Left colon (tissue), 2 donors: Measurements from ENCODE around the gene ZSCAN20. TPM values are rescaled to one million over a fixed set of nuclear protein-coding genes. Genes with fewer than 3 reads are reported as not detected.

Source experiments
- ATAC-seq: fragments of 200-7000 bp; cut with Tn5 transposase; one replicate; pipeline ENCODE4 v1.9.1; 2020; ENCODE audit warnings: mild to moderate bottlenecking, moderate library complexity
- DNase-seq, 2 donors: peaks; one replicate each; pipeline ENCODE4 v3.0.0-alpha.2; 2020
- intact Hi-C, 2 donors: fragments of 100-400 bp; cut with DNase I in 1 of 2; cut with micrococcal nuclease in 1 of 2; formaldehyde crosslinking; loops; one replicate each; pipeline versions ENCODE4 v1.11.2 to v1.14.0; 2022; cut with DNase I, micrococcal nuclease
- total RNA-seq, 2 donors: library from RNA; stranded (reverse); fragmentation: NEBNext Ultra II Directional; extraction: Animal tissue kit (Norgen Biotek cat#: 25700); gene quantifications; one replicate each; pipeline ENCODE4 v1.2.1, GENCODE V29; 2021
- donor health status: DM: no; HTN: no; CAD: no.
- donor health status: DM: yes; HTN: yes; CAD: no.

Gene ZSCAN20
- total RNA-seq, 2 donors from 2014 or later = 5.0 to 5.3 TPM

DNA sequence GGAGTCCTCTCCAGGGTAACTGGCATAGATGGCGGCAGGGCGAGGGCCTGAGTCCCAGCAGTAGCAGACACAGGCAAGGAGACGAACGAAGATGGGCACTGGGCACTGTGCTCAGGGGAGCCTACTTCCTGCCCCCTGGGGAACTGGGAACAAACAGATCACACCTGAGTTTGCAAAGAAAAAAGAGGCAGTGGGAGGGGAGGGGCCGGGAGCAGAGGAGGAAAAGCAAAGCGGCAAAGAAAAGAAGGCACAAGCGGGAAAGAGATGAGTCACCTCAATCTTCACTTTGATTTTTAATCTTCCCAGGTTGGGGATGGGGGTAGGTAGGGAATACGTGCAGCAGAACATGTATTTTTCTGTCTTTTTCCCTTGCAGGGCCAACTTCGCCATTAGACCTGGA, 44.0 kb downstream of the ZSCAN20 start:
- ATAC-seq (no peak), DNase-seq (no peak)
- intact Hi-C loops = no loop called here

DNA sequence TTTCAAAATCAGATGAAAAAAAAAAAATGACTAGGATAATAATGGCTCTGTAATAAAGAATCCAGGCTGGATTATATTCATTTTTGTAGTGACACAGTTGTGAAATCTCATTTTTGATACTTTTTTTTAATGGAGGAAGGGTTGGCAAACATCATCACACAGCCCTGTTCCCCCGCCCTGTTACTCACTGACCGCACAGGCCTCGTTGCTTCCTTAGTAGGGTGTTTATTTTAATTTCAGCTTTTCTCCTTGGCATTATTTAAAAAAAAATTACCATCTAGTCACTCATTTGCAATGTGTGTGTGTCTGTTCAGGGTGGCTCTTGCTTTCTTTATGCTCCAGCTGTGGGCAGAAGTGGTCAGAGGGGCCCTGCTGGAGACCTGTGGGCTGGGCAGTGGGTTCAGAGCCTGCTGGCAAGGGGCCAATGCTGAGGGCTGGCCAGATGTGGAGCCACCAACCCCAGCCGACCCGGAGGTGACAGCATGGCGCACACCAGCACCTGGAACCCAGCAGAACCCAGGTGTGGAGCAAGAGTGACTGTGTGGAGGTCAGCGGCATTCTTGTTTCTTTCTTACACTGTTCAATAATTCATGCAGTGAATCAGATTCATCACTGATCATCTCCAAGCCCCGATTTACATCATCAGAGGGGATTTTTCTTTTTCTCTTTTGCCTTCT, 44.6 kb downstream of the ZSCAN20 start:
- intact Hi-C loops = no loop called here
- ATAC-seq = no peak
- no peak for DNase-seq

GRCh38 chr1:33517596-33518250, 45.3 kb downstream of the ZSCAN20 start:
- intact Hi-C loops = no loop called here
- no peak for ATAC-seq
- DNase-seq = no peak

- ATAC-seq (no peak), DNase-seq (no peak)
- intact Hi-C loops = no loop called here
Measured at GRCh38 chr1:33519240-33519884, 46.9 kb downstream of the ZSCAN20 start.

DNA sequence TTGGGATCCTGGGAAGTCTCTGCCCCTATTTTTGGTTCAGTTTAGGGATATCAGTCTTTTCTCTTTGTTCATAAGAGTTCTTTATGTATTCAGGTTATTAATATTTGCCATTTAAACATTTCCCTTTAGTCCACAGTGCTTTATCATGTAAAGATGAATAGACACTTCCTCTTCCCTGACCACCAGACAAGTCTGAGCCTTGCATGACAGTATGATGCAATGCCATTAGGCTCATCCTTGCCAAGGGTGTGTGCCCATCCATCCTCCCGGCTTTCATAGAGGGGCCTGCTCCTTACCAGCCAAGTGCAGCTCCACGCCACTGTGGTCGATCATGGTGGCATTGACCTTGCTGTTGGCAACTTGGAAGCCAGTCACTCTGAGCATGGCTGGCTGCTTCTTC, 52.1 kb downstream of the ZSCAN20 start:
- no peak for DNase-seq
- no peak for ATAC-seq
- intact Hi-C loops = no loop called here

DNA sequence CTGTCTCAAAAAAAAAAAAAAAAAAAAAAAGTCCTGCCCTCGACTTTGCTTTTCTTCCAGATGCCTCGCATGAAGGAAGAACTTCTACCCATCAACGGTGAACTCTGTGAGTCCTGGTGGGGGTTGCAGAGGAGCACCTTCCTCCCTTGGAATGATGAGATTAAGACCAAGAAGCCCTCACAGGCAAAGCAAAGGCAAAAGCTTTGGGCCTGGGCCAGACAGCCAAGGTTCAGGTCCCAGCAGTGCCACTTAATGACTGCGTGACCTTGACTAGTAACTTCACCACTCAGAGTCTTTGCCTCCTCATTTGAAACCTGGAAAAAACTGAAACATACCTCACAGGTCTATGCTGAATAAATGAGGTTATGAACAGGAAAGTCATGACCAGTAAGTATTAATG, 55.5 kb downstream of the ZSCAN20 start:
- ATAC-seq = no peak
- intact Hi-C loops = no loop called here
- DNase-seq = no peak

- intact Hi-C loops = no loop called here
- no peak for ATAC-seq
- DNase-seq = no peak
Measured at GRCh38 chr1:33529957-33530356, 57.5 kb downstream of the ZSCAN20 start.

DNA sequence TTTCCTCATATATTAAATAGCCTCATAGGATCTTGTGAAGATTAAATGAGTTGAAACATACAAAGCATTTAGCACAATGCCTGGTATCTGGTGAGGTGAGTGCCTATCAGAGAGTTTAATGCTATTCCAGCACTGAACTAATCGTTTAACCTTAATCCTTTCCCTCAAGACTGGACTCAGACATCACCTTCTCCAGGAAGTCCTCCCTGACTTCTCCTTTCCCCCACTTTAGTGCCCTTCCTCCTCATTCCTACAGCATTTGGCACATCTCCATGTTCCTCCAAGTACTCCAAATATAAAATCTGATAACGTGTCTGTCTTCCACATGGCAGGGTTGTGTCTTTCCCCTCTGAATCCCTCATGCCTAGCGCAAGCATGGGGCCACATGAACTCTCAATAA, 59.8 kb downstream of the ZSCAN20 start:
- no peak for ATAC-seq
- intact Hi-C loops = no loop called here

GRCh38 chr1:33532936-33533335, 60.5 kb downstream of the ZSCAN20 start:
- DNase-seq = no peak
- intact Hi-C loops = no loop called here
- ATAC-seq = no peak

More for the DNA sequence above, 59.8 kb downstream of the ZSCAN20 start:
- no peak for DNase-seq

GRCh38 chr1:33535334-33535733, 62.9 kb downstream of the ZSCAN20 start:
- DNase-seq (no peak), ATAC-seq (no peak)
- intact Hi-C loops = no loop called here

DNA sequence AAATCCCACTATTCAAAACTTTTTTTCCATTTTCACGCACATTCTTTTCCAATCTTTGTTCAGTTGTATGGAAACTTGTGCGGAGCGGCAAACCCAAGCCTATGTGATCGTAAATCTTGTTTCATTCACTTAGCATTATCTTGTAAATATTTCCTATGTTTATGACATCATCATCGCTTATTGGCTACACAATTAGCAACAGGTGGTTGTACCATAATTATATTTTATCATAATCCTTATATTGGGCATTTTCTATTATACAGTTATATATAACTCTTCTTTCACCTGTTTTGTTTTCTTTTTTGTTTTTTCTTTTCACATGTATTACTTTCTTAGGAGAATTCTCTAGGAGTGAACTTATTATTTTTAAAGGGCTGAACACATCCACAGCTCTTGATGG, 65.4 kb downstream of the ZSCAN20 start:
- intact Hi-C loops = no loop called here
- DNase-seq (no peak), ATAC-seq (no peak)

GRCh38 chr1:33541966-33542365, 69.5 kb downstream of the ZSCAN20 start:
- no peak for DNase-seq
- no peak for ATAC-seq
- intact Hi-C loops = no loop called here

Other genes starting within 250 kb of the ZSCAN20 start
- gene ZNF362, start 216.2 kb upstream of the ZSCAN20 start, total RNA-seq = 10 to 100 TPM in 1 of 2 donors, 1 to 10 TPM in 1; 8.1 to 14.7 TPM
- gene A3GALT2, start 151.5 kb upstream of the ZSCAN20 start, total RNA-seq = not detected
- gene PHC2, start 41.5 kb upstream of the ZSCAN20 start, total RNA-seq = 10 to 100 TPM; 48.7 to 59.4 TPM